Measurements from ENCODE around the gene TMEM41B.
A peak's percentile ranks its signal among the peaks of the same experiment; 100 is the strongest.
"Not testable (repeated sequence)": the region's sequence is repeated elsewhere in the genome, so short reads cannot be mapped to it uniquely, and the experiment has no call there.

The TMEM41B gene

GRCh38 chr11:9259981-9260837, 54.2 kb downstream of the TMEM41B start:
- DNase-seq (ENCODE audit: low spot score) = peak; percentile 50

- not testable (repeated sequence) for DNase-seq (ENCODE audit: low spot score)
These were observed 56.1 kb downstream of the TMEM41B start for GRCh38 chr11:9258279-9258678.

DNA sequence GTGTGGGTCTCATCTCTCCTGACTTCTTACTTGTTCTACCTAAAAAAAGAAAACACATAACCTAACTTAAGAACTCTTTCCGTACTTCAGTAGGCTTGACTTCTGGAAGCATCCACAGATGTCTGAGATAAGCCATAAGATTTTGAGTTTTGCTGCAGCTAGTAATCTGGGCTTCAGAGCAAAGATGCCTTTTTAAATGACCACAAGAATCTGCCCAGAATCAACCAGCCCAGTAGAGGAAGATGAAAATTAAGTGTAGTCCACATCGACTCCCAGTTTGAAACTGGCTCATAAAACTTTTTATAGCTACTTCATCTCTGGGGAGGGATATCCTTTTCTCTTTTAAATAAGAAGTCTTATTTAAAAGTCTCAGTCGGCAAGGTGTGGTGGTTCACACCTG, 60.0 kb downstream of the TMEM41B start:
- DNase-seq (ENCODE audit: low spot score) = no peak

DNA sequence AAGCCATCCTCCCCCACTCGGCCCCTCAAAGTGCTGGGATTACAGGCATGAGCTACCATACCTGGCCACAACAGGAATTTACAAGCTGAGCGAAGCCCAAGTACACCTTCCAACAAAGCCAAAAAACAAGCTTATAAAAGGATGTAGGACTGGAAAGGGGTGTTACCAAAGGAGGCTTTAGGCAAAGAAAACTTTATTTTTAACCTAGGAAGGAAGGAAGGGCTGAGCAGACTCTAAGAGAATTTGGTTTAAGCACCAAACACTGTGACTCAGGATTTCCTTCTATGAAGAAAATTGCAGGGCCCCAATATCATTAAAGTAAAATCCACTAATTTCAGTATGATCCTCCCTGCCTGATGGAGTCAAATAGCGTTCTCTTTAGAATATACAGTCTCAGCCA, 61.3 kb downstream of the TMEM41B start:
- no peak for DNase-seq (ENCODE audit: low spot score)

GRCh38 chr11:9251311-9251710, 63.1 kb downstream of the TMEM41B start:
- DNase-seq (ENCODE audit: low spot score) = no peak

- DNase-seq (ENCODE audit: low spot score) = peak; percentile 52
These were observed 64.2 kb downstream of the TMEM41B start for GRCh38 chr11:9250139-9250582.

DNA sequence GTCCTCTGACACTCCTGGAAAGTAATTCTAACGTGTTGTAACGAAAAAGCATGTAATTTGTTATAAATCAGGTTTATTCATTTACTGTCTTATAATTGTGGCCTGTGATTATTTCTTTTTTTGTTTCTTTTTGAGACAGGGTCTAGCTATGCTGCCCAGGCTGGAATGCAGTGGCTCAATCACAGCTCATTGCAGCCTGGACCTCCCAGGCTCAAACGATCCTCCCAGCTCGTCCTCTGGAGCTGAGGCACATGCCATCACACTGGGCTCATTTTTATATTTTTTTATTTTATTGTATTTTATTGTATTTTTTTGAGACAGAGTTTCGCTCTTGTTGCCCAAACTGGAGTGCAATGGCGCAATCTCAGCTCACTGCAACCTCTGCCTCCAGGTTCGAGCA, 65.1 kb downstream of the TMEM41B start:
- no peak for DNase-seq (ENCODE audit: low spot score)

DNA sequence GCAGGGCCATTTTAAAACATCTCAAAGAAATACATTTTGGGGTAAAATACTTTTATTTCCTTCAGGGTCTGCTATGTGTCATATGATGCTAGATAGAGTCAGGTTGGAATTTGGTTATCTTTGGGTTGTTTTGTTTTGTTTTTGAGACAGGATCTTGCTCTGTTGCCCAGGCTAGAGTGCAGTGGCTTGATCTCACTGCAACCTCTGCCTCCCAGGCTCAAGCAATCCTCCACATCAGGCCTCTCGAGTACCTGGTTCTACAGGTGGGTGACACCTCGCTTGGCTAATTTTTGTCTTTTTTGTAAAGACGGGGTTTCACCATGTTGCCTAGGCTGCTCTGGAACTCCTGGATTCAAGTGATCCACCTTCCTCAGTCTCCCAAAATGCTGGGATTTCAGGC, 66.5 kb downstream of the TMEM41B start:
- no peak for DNase-seq (ENCODE audit: low spot score)

DNA sequence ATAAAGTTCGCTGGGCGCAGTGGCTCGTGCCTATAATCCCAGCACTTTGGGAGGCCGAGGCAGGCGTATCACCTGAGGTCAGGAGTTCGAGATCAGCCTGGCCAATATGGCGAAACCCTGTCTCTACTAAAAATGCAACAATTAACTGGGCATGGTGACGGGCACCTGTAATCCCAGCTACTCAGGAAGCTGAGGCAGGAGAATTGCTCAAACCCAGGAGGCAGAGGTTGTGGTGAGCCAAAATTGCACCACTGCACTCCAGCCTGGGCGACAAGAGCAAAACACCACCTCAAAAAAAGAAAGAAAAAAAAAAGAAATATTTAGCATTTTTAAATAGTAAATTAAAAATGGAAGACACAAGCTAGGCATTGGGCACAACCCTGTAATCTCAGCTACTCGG, 78.2 kb downstream of the TMEM41B start:
- DNase-seq (ENCODE audit: low spot score) = not testable (repeated sequence)

- no peak for DNase-seq (ENCODE audit: low spot score)
These were observed 81.9 kb downstream of the TMEM41B start for GRCh38 chr11:9232482-9232881.

DNA sequence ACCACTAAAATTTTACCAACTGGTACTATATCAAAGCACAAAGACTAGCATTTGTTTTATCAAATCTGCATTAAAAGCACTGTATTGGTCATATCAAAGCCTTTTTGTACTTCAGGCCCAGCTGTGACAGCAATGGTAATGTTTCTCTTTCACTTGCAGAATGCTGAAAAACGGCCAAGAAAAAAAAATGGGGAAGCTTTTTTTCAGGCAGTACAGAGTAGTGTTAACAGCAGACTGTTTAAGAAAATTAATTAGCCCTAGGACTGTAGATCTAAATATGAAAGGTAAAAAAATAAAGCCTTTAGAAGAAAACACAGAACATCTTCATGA, 82.6 kb downstream of the TMEM41B start:
- peak; percentile 99 for DNase-seq (ENCODE audit: low spot score)

All from pons (tissue), 1 donor.